8988T (cell line): ENCODE data around the gene RAB36.

Experiments used
- DNase-seq: peaks from one replicate; pipeline ENCODE4 v3.0.0; 2011

The RAB36 gene

DNA sequence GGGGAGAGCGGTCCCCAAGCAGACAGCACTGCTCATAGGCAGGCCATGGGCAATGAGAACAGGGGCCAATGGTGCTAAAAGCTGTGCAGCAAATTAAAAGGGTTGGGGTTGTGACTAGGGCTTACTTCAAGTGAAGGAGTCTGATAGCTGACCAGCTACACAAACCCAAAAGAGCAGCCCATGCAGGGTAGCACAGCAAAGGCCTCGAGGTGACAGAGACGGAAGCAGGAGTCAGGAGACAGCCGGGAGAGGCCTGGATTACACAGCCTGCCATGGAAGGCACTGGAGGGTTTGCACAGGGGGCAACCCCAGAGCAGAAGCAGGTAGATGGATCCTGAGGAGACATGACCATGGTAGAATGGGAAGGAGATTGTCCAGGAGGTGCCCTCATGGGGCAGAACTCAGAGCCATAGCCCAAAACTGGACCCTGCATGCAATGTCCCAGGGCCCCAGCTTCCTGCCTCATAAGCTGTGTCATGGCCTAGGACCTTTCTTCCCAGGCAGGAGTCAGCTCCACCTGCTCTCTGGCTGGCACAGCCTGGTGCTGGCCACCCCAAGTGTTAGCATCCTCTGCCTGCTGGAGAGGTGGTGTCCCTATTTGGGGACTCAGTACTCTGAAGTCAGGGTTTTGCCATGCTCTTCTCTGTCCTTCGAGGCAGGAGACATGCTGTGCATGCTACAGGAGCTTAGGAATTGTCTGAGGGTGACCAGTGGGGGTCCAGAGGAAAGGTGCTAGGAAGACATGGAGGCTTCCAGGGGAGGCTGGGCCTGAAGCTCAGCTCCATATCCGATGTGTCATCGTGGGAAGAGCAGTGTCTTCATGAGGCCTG lies 36.8 kb upstream of the RAB36 start:
- DNase-seq: no peak

DNA sequence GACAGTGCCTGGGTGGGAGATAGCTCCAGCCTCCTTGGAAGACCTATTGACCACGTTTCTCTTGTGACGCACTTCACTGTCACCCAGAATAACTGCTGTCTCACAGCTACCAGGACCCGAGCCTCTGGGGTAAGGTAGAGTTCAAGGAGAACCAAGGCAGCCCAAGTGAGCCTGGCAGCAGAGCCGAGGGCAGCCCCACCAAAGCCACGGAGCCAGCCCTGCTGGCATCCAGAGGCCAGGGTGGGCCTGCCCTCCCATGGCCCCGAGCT lies 36.3 kb upstream of the RAB36 start:
- DNase-seq: no peak

DNA sequence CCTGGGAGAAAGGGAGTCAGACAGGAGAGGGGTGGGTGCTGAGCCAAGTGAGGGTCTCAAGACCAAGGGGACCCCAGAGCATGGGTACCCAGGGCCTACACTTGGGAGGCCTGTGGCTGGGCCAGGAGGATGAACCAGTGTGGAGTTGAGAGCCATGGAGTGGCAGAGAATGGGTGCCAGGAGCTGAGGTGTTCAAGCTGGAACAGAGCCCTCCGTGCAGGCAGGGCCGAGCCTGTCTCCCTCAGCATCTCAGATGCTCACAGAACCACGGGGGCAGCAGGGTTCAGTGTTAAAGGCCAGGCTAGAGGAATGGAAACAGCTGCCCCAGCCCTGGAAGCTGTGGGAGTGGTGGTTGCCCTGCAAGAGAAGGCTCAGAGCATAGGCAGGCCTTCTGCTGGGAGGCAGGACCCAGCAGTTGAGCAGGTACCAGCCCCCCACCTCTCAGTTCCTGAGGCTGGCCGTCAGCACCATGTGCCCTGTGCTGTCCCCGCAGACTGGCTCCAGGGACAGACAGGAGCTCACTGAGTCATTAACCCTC lies 35.8 kb upstream of the RAB36 start:
- no peak for DNase-seq

DNA sequence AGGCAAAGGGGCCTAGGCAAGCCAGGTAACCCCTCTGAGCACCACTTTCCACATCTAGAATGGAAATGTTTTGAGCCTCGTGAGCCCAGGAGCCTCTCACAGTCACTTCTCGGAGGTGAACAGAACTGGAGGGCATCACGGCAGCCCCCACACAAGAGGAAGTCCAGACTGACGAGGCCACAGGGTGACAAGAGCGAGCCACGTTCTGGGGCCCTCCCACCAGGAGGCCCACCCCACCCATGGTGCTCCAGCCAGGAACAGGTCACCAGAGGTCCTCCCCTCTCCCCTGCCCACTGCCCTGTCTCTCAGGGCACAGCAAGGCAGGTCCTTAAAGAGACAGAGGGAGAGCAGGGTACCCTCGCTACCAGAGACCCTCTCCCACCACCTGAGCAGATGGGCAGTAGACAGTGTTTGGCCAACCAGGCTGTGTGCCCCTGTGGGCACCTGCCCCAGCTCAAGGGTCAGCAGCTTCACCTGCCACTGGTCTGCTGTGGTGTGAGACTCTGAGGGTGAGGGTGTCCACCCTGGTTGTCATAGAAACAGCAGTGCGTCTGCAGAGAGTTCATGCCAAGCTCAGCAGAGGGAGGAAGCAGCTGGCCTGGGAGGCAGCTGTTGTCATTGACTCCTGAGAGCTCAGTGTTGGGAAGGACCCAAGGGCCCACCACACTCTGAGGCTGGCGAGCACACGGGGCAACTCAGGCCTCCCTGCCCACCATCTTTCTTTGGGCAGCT lies 34.9 kb upstream of the RAB36 start:
- no peak for DNase-seq

DNA sequence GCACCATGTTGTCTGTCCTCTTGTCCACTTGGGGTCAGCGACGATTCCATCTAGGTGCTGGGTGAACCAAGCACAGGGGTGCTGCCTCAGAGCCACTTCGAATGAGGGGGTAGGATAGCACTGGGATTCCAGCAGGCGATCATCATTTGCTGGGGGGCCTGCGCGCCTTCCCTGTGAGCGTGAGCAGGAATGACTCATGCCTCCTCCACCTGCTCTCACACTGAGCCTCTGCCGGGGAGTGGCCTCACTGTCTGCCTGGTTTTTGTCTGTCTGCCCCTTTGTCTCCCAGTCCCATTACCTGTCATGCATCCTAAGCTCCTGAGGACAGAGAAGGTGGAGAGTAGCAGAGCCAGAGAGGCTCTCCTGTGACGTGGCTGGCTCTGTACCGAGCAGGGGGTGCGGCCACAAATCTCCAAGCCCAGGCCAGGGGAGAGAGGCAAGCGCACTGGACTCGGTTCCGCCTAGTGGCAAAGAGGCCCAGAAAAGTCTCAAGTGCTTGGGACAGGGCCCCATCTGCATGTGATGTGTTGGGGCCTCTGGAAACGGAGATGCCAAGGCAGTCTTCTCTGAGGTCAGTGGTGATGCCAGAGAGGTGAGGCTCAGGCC lies 34.3 kb upstream of the RAB36 start:
- no peak for DNase-seq

DNA sequence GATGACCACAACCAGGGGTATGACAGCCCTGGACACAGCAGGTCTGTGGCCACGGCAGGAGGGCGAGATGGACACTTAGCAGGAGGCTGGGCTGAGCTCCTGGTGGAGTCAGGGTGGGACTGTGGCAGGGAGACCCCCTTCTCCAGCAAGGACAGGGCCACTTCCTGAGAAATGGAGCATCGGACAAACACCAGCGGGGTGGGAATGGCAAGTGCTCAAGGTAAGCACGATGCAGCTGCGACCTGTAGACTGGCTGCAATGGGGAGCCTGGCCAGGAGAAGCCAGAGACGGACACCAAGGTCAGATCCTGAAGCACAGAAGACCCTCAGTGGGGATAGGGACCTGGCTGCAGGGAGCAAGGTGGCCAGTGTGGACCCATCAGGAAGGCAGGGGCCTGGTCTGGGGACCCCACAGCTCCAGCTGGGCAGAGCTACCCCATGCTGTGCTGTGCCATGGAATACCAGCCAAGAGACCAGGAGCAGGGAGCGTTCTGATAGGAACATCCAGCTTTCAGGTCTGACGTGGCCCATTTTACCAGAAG lies 32.7 kb upstream of the RAB36 start:
- no peak for DNase-seq

DNA sequence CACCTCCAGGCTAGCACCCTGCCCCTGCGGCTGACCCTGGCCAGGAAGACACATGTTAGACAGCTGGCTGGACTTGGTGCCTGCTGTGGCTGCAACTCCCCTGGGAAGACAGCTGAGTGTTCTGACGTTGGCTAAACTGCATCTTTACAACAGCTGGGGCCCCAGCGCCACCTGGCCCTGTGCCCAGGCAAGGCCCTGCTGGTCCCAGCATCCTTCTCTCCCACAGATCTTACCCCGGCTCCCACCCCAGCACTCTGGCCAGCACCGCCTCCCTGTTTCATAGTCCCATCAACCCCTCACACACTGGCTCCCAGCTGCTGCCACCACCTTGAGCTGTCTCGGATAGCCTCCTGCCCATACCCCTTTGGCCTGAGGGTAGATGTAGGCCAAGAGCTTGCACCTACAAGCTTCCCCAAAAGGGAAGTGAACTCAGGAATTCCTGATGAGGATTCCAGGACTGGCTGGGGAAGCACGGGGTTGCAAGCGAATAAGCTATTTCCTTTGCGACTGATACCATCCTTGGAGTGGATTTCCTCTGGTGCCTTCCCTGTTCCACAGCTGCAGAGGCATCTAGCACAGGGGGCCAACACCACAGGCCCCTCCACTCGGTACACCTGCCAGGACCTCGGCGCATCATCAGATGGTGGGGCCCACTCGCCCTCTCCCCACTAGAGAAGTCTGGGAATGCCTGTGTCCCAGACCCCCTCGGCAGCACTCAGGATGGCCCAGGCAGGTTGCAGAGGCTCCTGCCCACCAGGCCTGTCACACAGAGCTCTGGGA lies 32.0 kb upstream of the RAB36 start:
- no peak for DNase-seq

DNA sequence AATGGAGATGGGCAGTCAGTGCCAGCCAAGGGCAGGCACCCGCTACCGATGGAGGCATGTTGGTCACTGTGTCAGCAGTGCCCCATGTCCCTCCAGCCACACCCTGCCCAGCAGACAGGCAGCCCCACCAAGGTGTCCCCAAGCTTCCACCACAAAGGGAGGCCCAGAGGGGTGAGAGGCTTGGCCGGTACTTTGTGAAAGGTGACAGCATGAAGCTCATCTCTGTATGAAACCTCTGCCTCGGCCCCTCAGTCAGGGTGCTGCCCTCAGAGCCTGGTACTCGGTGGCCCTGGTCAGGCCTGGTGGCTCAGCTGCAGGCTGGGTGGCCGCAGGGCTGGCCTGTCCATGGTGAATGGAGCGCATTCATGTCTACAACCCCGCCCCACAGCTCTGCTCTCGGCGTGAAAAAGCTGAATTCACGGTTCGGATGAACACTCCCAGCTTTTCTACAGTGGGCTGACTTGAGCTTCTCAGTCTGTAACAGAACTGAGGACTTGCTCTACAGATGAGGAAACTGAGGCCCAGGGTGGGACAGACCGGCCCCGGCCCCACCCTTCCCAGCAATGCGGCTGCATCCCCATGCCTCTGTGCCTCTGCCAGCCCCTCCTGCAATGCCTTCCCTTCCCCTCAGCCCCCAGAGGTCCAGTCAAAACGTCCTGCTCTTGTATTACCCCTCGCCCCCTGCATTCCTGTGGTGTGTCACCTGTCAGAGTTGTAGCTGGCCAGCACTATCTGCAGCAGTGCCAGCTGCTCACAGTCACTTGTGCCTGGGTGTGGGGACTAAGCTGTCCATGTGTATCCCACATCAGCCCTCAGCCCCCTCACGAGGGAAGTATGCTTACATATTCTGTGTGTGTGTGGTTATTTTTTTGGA lies 31.2 kb upstream of the RAB36 start:
- DNase-seq: no peak

DNA sequence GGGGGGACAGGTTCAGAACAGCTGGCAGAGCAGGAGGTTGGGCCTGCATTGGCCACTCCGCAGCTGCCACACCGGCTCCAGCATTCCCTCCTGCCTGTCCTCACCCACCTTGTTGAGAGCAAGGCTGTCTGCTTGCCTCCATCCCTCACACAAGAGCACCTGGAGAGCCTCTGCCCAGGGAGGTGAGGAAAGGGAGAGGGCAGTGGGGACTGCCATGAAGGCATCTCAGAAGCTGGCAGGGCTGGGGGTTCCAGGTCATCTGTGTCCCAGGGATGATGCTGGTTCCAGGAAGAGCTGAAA lies 30.6 kb upstream of the RAB36 start:
- no peak for DNase-seq

DNA sequence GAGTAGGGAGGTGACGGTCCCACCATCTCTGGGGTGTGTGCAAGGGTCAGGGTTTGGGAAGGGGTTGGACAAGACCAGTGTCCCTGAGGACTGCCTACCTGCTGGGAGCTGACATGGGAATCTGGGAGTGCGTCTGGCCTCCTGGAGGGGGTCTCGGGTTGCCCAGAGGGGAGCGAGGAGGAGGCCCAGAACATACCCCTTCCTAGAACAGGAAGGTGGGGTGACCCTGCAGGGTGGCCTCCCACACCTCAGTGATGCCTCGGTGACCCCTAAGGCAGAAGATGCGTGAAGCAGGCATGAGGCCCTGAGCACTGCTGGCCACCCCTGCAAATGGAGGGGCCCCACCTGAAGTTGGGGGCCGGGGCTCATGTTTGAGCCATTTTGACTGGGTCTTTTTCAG lies 29.9 kb upstream of the RAB36 start:
- no peak for DNase-seq

DNA sequence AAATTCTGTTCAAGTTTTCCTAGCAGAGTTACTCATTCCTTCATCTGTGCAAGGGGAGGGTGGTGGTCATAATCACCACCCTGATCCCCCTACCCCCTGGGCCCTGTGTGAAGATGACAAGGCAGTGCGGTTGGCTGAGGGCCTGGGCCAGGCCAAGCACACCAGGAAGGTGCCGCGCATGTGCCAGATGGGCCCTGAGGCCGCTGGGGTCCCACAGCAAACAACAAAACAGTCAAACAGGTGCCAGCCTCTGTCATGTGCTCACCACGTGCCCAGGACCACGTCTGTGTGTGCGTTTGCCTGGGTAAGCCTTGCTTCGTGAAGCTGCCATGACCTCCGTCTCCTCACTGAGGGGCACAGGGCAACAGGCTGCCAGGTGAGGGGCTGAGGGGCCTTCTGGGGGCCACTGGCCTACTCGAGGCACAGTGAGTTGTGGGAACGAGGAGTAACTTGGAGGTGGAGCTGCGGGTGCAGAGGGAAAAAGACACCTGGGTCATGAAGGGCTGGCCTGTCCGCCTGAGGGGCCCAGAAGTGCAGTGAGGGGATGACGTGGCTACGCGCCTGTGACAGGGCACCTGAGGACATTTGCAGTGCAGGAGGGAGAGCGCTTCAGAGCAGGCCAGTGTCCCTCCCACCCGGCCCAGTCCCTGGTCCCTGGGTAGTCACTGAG lies 29.3 kb upstream of the RAB36 start:
- DNase-seq: no peak

DNA sequence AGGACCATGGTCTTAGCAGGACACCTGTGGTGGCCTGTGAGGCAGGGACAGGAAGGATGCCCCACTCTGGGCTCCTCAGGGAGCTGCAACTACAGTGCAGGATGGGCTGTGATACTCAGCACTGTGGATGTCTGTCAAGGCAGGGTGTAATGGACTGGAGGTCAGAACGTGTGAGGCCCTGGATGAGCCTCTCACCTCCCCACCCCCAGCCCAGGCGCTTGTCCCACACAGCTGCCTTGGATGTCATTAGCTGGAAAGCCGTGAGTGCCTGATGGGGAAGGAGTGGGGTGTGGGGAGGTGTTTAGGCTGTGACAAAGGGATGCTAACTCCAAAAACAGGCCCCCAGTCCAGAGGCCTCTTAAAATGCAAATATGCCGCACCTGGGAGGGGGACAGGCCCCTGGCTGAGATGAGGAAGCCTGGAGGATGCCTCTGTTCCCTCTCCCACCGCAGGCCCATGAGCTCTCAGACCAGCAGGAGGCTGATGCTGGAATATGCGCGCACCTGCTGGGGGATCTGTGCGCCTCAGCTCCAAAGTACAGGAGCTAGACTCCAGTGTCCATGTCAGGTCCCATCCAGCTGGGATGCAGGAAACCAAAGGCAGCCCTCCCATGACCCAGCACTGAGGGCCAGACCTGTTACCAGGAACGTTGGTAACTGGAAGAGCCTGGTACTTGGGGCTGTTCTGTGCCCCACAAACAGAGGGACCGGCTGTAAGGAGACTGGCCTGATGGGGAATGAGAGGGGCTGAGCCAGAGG lies 28.6 kb upstream of the RAB36 start:
- DNase-seq: no peak

DNA sequence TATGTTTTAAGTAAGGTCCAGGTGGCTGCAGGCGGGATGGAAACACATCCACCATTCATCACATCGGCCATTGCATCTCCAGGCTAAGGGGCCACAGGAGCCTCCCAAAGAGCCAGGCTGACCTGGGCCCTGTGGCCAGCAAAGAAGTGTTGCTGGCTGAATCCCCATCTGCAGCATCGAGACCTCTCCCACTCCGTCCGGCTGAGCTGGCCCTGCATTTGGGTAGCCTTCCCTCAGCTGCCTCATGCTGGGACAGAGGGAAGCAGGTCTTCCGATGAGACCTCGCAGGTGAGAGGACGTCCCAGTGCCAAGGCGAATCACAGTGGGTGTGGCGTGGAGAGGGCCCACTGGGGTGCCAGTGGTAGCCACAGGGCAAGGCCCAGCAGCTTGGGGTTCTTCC lies 28.0 kb upstream of the RAB36 start:
- DNase-seq: no peak

DNA sequence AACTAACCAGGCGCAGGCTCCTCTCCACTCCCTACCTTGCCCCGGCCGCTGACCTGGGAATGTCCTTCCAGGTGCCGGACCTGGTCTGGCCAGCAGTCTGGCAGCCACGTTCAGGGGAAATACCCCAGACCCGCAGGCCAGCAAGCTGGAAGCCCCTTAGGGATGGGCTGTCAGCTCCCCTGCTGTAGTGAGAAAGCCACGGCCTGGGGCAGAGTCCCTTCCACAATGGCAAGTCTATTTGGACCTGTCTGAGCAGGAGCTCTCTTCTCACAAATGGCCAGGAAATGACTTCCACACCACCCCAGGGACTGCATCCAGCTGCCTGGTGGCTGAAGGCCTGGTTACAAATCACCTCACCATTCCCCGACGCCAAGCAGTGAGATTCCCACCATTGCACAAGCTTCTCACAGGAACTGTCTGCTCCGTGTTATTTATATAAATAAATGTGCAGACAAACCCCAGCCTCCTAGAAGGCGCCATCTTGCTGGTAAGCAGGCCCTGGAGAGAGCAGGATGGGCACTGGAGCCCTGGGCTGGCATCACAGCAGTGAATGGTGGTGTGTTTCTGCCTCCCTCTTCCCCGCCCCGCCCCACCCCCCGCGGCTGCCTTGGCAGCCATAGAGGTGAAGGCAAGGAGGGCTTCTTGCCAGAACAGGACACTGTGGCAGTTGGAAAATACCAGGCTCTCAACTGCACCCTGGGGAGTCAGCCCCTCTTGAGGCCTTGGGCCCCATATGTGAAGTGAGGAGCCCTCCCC lies 27.2 kb upstream of the RAB36 start:
- no peak for DNase-seq

DNA sequence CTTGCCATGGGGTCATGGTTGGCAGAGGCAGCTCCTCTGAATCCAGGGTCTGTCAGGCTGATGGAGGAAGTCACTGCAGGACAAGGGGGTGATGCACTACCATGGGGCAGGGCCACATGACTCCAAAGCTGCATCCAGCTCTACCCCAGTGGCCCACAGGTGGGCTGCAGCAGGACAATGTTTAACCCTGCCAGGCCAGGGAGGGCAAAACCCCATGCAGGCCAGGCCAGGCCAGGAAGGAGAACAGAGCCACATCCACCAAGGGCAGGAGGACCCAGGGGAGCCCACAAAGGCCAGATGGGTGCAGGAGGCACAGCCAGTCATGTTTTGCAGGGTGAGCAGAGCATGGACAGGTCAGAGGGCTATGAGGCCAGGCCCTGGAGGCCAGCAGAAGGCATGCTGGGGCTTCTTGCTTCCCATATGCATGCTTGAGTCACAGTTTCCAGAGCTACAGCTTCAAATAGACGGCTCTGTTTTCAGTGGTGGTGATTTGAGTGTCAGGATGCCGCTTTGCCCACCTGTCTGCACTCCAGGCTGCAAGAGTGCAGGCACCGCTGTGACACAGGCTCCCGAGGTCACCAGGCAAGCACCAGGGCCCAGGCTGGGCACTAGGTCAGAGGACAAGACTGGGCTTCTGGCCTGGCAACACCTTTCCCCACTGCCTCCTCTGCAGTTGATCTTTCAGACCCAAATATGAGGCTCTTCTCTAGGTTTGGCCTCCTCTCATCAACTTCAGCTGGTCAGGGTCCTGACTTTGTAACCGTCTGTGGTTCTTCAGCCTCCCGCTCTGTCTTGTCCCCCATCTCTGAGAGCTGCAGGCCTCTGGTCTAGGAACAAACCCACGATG lies 26.4 kb upstream of the RAB36 start:
- no peak for DNase-seq

DNA sequence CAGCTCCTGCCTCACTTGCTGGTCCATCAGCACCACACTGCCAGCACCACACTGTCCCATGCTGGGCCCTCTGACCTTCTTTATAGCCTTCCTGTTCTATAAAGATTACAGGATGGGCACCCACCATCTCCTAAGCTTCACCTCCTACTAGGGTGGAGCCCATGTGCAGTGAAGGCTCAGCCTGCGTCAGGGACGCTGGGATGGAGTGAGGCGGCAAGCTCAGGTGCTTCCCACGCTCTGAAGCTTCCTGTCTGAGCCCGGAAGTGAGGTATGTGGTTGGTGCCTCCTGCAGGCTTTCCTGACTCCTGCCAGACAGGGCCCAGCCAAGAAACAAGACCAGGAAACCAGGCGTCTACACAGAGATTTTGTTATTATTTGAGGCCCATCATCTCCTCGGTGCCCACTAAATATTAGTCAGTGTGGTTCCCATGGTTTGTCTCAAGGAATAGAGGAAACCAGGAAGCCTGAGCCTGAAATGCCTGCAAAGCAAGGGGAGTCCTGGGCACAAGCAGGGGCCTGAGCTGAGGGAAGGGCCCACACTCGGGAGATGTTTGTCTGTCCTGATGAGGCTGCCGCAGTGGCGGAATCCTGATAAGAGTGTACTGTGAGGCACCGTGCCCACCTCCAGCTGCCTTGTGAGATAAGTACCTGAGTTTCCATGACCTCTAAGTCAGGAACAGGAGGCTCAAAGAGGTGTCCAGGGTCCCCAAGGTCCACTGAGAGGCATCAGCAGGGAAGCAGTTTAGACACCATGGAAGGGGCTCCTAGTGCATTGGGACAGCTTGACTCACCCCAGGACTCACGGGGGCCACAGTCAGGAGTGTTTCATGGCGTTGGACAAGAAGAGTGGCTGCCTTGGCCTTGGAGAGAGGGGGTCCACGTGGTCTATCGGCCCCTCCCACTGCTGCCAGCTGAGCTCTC lies 25.5 kb upstream of the RAB36 start:
- DNase-seq: no peak

DNA sequence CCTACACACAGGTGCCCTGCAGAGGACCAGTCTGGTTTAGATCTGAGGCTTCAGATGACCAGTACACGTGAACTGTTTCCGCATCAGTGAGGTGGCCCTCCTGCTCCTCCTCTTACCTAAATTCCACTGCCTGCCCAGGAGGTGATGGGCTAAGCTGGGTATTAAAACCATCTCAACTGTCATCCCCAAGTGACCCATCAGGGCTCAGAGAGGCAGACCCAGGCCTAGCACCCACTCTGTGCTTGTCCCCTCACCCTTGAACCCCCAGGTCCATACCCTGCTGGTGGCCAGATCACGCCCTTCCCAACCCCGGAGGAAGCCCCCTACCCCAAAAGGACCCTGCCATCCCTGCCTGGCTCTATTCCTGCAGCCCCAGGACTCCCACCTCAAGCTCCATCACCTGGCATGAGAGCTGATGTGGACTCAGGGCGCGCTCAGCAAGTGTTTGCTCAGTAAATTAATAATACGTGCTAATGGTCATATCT lies 24.8 kb upstream of the RAB36 start:
- DNase-seq: no peak

DNA sequence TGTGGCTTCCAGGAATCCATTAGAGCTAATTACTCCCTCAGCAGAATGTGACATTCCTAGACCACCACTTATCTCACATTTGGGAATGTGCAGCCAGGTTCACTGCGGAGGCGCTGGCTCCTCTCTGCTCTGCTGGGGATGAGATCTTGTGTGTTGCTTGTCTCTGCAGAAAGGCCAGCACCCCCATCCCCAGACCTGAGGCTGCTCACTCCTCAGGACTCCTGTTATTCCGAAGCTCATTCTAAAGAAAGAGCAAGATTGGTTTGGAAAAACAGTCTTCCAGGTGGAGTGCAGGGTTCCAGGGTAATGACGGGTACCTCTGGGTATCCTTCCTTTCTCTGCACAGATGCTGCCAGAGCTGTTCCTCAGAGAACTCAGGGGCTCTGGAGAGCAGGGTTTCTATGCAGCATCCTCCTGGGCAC lies 24.3 kb upstream of the RAB36 start:
- DNase-seq: no peak
